ENCODE data around the gene GPRIN1. TPM values are rescaled to one million over a fixed set of nuclear protein-coding genes. Genes with fewer than 3 reads are reported as not detected.

GPRIN1 gene
- total RNA-seq, 3 donors from 2014 or later: 1.6 to 2.4 (median 1.6) TPM

- DNase-seq: no peak
- Histone ChIP-seq H3K36me3 (ENCODE audit: low read depth) (no peaks in the 10 kb centered on the region), H3K4me1 (ENCODE audit: low read depth) (peaks cover 10% of the 10 kb centered on the region), H3K9me3 (no peaks in the 10 kb centered on the region), H3K4me3 (no peak overlapping the region)
- no peak for ATAC-seq
- intact Hi-C loops (cut with DNase I, micrococcal nuclease): no loop called here
- TF ChIP-seq, protein P1, sequence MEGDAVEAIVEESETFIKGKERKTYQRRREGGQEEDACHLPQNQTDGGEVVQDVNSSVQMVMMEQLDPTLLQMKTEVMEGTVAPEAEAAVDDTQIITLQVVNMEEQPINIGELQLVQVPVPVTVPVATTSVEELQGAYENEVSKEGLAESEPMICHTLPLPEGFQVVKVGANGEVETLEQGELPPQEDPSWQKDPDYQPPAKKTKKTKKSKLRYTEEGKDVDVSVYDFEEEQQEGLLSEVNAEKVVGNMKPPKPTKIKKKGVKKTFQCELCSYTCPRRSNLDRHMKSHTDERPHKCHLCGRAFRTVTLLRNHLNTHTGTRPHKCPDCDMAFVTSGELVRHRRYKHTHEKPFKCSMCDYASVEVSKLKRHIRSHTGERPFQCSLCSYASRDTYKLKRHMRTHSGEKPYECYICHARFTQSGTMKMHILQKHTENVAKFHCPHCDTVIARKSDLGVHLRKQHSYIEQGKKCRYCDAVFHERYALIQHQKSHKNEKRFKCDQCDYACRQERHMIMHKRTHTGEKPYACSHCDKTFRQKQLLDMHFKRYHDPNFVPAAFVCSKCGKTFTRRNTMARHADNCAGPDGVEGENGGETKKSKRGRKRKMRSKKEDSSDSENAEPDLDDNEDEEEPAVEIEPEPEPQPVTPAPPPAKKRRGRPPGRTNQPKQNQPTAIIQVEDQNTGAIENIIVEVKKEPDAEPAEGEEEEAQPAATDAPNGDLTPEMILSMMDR (IDR thresholded peaks at IDR 0.05): no peak
Observed at GRCh38 chr5:176654856-176655255, 44.9 kb upstream of the GPRIN1 start.

DNA sequence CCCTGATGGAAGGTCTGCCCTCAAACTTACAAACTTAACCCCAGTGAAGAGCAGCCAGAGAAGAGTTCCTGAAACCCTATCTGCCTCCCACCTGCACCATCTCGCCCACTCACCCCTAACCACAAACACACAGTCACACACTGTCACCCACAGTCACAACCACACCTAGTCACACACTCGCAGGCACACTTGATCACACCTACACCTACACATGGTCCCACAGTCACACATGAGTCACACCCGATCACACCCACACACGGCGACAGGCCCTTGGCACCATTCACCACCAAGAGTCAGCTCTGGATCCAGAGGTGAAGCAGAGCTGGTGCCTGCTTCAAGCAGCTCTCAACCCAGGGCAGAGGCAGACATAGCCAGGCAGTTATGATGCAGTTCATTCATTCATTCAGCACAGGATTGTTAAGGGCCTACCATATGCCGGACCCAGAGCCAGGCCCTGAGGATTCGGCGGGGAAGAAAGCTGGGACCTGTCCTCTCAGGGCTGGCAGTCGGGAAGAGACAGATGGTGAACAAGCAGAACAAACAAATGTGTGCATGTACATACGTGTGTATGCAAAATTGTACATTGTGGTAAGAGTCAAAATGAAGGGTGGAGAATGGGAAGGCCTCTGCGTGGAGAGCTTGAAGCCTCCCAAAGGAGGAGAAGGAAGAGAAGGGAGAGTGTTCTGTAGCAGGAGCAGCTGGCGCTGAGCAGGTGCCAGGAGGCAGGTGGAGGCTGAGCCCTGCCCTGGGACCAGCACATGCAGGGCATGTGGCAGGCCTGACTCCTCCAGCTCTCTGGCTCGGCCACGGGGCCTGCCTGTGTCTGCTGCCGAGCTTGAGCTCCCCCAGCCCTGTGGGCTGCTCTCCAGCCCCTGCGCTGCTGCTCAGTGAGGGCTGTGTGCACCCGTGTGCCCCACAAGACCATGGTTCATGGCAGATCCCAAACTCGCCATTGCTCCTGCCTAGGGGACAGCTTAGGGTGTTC, 43.7 kb upstream of the GPRIN1 start:
- Histone ChIP-seq H3K36me3 (ENCODE audit: low read depth) (no peaks in the 10 kb centered on the region), H3K9me3 (no peaks in the 10 kb centered on the region), H3K4me1 (ENCODE audit: low read depth) (peaks cover 9% of the 10 kb centered on the region), H3K4me3 (no peak overlapping the region)
- TF ChIP-seq, protein P1 (IDR thresholded peaks at IDR 0.05): no peak
- ATAC-seq (peak; percentile 46), DNase-seq (no peak)
- intact Hi-C loops (cut with DNase I, micrococcal nuclease): no loop called here

DNA sequence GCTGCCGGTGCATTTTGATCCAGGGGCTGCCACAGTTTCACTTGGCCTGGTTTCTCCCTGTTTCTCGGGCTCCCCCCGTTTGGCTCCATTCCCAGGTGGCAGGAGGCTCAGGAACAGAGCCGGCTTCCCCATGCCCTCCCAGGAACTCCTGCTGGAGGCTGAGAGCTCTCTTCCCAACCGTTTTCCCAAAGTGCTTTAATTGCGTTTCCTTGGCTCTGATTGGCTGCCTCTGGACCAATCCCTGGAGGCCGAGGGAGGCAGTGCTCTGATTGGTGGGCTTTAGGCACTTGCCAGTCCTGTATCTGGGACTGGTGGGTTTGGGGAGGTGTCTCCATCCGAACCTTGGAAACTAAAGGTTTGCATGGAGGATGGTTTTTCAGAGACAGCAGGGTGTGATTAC, 42.2 kb upstream of the GPRIN1 start:
- Histone ChIP-seq H3K9me3 (no peaks in the 10 kb centered on the region), H3K36me3 (ENCODE audit: low read depth) (no peaks in the 10 kb centered on the region), H3K4me1 (ENCODE audit: low read depth) (peaks cover 11% of the 10 kb centered on the region), H3K4me3 (no peak overlapping the region)
- ATAC-seq: no peak
- intact Hi-C loops (cut with DNase I, micrococcal nuclease): no loop called here
- TF ChIP-seq, protein P1 (IDR thresholded peaks at IDR 0.05): no peak
- DNase-seq: no peak

DNA sequence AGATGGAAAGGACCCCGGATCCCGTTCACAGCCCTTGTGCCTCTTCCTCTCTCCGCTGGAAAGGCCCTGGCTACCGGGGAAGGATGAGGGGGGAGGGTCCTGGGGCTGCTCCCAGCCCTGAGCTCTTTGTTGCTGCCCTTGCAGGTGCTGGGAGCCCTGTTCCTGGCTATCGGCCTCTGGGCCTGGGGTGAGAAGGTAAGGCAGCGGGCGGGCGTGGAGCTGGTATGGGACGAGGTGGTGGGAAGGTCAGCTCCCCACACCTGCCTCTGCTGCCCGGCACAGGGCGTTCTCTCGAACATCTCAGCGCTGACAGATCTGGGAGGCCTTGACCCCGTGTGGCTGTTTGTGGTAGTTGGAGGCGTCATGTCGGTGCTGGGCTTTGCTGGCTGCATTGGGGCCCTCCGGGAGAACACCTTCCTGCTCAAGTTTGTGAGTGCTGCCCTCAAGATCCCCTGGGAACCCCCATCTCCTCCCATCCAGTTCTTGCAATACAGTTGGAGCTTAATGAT, 41.6 kb upstream of the GPRIN1 start:
- H3K4me3 ChIP-seq: no peak overlapping the region
- intact Hi-C loops (cut with DNase I, micrococcal nuclease): no loop called here
- DNase-seq: no peak
- ATAC-seq: no peak
- no peaks in the 10 kb centered on the region for H3K9me3 ChIP-seq
- TF ChIP-seq, protein P1 (IDR thresholded peaks at IDR 0.05): no peak
- H3K36me3 ChIP-seq (ENCODE audit: low read depth): no peaks in the 10 kb centered on the region
- H3K4me1 ChIP-seq (ENCODE audit: low read depth): peaks cover 13% of the 10 kb centered on the region

DNA sequence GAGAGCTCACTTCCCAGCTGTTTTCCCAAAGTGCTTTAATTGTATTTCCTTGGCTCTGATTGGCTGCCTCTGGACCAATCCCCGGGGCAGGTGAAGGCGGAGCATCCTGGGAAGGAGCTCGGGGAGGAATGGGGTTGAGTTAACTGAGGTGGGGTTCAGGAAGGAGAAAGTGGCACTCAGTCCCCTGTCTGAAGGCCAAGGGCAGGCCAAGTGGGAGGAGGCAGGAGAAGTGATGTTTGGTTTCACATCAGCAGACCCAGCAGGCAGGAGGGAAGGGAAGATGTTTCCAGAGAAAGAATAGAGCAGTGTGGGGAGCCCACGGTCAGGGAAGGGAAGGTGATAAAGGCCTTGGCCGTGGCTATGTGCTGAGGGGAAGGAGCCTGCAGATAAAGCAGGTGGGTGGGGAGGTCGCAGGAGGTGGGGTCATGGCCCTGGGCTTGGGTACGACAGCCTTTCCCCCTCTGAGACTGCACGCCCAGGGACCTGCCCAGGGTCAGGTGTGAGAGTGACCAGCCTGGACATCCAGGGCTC, 40.5 kb upstream of the GPRIN1 start:
- no peak for ATAC-seq
- TF ChIP-seq, protein P1 (IDR thresholded peaks at IDR 0.05): no peak
- peaks cover 13% of the 10 kb centered on the region for H3K4me1 ChIP-seq (ENCODE audit: low read depth)

More for the DNA sequence above, 40.5 kb upstream of the GPRIN1 start:
- Histone ChIP-seq H3K9me3 (no peaks in the 10 kb centered on the region), H3K4me3 (no peak overlapping the region), H3K36me3 (ENCODE audit: low read depth) (no peaks in the 10 kb centered on the region)
- intact Hi-C loops (cut with DNase I, micrococcal nuclease): no loop called here
- no peak for DNase-seq

Data from mucosa of descending colon (tissue), 3 donors.